TTC549 (cell line): ENCODE data around the gene MYO18B.

Source experiments
- FAIRE-seq: peaks from 2 replicates; lab custom pipeline; 2012; peaks lifted over from hg19 to GRCh38; lab: Jason Lieb, UNC

MYO18B gene

GRCh38 chr22:25777411-25777810 is 35.4 kb downstream of the MYO18B start:
- no peak for FAIRE-seq

- no peak for FAIRE-seq
These were observed 35.9 kb downstream of the MYO18B start for GRCh38 chr22:25777870-25778269.

- no peak for FAIRE-seq
These were observed 37.4 kb downstream of the MYO18B start for GRCh38 chr22:25779426-25779825.

GRCh38 chr22:25779890-25780289 is 37.9 kb downstream of the MYO18B start:
- no peak for FAIRE-seq

GRCh38 chr22:25780673-25781072 is 38.7 kb downstream of the MYO18B start:
- FAIRE-seq = no peak

GRCh38 chr22:25781801-25782200 is 39.8 kb downstream of the MYO18B start:
- FAIRE-seq = no peak

GRCh38 chr22:25782831-25783230 is 40.8 kb downstream of the MYO18B start:
- no peak for FAIRE-seq

GRCh38 chr22:25783856-25784255 is 41.9 kb downstream of the MYO18B start:
- FAIRE-seq = no peak

GRCh38 chr22:25786165-25786564 is 44.2 kb downstream of the MYO18B start:
- no peak for FAIRE-seq

GRCh38 chr22:25791556-25791955 is 49.6 kb downstream of the MYO18B start:
- FAIRE-seq = no peak

GRCh38 chr22:25795478-25795877 is 53.5 kb downstream of the MYO18B start:
- FAIRE-seq = no peak

GRCh38 chr22:25797498-25798290 is 55.7 kb downstream of the MYO18B start:
- no peak for FAIRE-seq

- FAIRE-seq = no peak
These were observed 58.8 kb downstream of the MYO18B start for GRCh38 chr22:25800766-25801165.

GRCh38 chr22:25802018-25802417 is 60.0 kb downstream of the MYO18B start:
- no peak for FAIRE-seq

- no peak for FAIRE-seq
These were observed 62.7 kb downstream of the MYO18B start for GRCh38 chr22:25804676-25805075.

- no peak for FAIRE-seq
These were observed 64.6 kb downstream of the MYO18B start for GRCh38 chr22:25806579-25806978.

GRCh38 chr22:25814685-25815084 is 72.7 kb downstream of the MYO18B start:
- no peak for FAIRE-seq

GRCh38 chr22:25815561-25815960 is 73.6 kb downstream of the MYO18B start:
- FAIRE-seq = no peak

GRCh38 chr22:25816522-25817059 is 74.6 kb downstream of the MYO18B start:
- FAIRE-seq = no peak

- no peak for FAIRE-seq
These were observed 75.3 kb downstream of the MYO18B start for GRCh38 chr22:25817092-25817943.

GRCh38 chr22:25818541-25818940 is 76.6 kb downstream of the MYO18B start:
- no peak for FAIRE-seq

GRCh38 chr22:25822344-25822743 is 80.4 kb downstream of the MYO18B start:
- FAIRE-seq = no peak

- FAIRE-seq = no peak
These were observed 81.3 kb downstream of the MYO18B start for GRCh38 chr22:25823276-25823675.
